NCI-H1092 treated with DMSO at 0.1 percent for 48 hours (cell line): ENCODE measurements around the gene CFAP46.
"Not testable (repeated sequence)": the region's sequence is repeated elsewhere in the genome, so short reads cannot be mapped to it uniquely, and the experiment has no call there.

Experiments
- DNase-seq: peaks from one replicate; lab custom pipeline; 2025; lab: John Stamatoyannopoulos, UW

Gene CFAP46

DNA sequence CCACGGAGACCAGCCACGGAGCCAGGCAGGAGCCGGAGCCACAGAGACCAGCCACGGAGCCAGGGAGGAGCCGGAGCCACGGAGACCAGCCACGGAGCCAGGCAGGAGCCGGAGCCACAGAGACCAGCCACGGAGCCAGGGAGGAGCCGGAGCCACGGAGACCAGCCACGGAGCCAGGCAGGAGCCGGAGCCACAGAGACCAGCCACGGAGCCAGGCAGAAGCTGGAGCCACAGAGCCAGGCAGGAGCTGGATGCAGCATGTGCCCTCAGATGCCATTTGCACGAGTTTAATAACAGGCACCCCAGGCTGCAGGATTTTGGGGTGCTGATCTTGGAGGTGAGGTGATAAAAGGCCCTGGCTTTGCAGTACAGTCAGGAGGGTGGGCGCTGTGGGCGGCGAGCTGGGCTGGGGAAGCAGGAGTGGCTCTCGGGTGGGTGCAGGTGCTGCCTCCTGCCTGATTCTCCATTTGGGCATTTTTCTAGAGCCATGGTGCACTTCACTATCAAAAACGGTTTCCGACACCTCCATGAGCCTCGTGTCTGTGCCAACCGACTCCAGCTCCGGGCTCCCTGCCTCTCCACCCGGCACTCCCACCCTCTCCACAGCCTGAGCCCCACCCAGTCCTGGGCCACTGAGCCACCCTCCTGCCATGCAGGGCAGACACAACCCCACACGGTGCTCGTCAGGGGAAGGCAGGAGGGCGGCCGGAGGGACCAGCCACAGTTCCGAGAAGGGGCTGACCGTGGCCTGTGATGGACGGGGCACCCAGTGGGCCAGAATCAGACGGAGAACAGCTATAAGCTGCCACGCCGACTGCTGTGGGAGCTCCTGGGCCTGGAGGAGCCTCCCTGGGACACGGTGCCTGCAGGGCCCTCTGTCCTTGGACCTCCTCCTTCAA, 115.6 kb downstream of the CFAP46 start:
- no peak for DNase-seq

DNA sequence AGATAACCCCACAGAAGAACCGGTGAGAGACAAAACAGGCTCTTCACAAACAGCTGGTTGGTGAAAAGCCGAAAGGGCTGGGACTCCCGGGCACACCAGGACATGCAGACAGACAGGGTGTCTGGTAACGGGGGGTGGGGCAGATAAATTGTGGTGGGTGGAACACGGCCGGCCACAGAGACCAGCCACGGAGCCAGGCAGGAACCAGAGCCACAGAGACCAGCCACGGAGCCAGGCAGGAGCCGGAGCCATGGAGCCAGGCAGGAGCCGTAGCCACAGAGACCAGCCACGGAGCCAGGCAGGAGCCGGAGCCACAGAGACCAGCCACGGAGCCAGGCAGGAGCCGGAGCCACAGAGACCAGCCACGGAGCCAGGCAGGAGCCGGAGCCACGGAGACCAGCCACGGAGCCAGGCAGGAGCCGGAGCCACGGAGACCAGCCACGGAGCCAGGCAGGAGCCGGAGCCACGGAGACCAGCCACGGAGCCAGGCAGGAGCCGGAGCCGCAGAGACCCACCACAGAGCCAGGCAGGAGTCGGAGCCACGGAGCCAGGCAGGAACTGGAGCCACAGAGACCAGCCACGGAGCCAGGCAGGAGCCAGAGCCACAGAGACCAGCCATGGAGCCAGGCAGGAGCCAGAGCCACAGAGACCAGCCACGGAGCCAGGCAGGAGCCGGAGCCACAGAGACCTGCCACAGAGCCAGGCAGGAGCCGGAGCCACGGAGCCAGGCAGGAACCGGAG, 116.4 kb downstream of the CFAP46 start:
- not testable (repeated sequence) for DNase-seq

DNA sequence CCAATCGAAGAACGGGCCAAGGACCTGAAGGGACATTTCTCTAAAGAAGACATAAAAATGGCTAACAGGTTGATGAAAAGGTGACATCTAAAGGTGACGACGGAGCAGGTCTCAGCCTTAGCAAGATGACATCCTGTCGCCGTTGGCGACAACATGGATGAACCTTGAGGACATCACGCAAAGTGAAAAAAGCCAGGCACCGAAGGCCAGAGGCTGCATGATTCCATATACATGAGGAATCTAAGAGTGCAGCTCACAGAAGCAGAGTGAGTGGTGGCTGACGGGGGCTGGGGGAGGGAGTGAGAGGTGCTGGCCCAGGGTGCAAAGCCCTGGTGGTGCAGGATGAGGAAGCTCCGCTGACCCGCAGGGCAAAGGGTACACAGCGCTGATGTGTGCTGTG, 122.3 kb downstream of the CFAP46 start:
- DNase-seq = no peak

DNA sequence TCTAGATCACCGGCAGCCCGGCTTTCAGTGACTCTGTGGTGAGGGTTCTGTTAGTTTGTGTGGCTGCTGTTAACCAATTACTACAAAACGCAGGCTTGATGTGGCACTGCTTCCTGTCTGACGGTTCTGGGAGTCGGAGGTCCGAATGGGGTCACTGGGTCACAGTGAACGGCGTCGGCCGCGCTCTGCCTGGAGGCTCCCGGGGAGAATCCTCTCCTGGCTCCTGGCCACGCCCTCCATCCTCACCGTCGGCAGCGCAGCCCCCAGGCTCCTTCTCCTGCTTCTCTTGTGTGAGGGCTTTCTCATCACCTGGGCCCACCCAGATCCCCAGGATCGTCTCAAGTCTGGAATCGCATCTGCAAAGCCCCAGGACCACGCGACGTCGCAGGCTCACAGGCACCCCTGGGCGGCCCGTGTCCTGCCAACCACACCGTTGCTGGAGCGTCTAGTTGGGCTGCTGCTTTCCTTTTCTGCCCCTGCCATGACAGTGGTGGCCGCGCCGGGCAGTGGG, 124.6 kb downstream of the CFAP46 start:
- no peak for DNase-seq

DNA sequence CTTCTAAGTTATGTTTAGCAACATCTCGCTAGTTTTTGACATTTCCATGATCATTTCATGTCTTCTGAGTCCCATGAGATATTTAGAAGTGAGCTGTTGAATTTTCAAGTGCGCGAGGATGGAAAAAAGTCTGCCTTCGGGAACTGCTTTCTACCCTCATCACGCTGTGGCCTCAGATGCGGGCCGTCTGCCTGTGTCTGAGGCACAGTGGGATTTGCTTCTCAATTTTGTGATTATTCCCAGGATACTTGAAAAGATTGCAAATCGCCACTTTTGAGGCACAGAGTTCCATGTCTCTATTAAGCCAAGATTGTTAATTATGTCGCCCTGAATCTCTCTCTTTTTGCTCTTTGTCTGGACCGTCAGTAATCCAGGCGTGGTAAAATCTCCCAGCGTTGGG, 125.7 kb downstream of the CFAP46 start:
- DNase-seq = no peak

DNA sequence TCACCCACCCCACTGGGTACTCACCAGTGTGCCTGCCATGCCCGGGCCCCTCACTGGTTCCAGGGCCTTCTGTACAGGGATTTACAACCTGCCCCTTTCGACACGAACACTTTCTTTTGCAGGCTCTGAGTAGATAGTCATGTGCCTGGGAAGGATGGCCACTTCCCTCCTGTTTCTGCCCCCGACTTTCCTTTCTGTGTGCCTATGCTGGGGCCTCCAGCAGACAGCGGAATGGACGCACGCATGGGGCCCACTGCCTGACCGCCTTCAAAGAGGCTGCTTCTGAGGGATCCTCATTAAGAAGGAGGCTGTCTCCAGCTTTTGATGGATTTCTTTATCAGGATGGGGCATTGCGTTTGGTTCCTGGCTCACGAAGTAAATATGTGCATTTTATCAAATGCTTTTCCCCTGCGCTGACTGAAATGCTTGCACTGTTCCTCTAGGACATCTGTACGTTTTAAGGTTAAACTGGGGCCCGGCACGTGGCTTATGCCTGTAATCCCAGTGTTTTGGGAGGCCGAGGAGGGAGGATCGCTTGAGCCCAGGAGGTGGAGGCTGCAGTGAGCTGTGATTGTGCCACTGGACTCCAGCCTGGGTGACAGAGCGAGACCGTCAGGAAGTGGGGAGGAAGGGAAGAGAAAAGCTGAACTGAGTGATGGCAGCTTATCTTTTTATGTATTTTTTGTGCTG, 127.1 kb downstream of the CFAP46 start:
- no peak for DNase-seq

DNA sequence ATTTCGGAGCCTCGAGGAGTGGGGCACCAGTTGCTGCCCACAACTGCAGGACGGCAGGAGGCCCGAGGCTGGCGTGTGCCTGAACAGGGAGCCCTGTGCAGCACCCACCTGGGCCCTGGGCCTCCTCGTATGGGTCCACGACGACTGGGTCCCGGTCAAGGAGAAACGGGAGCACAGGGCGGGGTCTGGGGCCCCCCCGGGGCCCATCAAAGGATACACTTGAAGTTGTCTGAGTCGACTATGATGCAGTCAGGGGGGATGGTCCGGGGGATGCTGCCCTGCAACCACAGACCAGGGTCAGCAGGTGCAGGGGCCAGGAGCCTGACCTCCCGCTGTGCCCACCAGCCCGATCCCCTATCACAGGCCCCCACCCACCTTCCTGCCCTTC, 127.9 kb downstream of the CFAP46 start:
- DNase-seq = no peak

DNA sequence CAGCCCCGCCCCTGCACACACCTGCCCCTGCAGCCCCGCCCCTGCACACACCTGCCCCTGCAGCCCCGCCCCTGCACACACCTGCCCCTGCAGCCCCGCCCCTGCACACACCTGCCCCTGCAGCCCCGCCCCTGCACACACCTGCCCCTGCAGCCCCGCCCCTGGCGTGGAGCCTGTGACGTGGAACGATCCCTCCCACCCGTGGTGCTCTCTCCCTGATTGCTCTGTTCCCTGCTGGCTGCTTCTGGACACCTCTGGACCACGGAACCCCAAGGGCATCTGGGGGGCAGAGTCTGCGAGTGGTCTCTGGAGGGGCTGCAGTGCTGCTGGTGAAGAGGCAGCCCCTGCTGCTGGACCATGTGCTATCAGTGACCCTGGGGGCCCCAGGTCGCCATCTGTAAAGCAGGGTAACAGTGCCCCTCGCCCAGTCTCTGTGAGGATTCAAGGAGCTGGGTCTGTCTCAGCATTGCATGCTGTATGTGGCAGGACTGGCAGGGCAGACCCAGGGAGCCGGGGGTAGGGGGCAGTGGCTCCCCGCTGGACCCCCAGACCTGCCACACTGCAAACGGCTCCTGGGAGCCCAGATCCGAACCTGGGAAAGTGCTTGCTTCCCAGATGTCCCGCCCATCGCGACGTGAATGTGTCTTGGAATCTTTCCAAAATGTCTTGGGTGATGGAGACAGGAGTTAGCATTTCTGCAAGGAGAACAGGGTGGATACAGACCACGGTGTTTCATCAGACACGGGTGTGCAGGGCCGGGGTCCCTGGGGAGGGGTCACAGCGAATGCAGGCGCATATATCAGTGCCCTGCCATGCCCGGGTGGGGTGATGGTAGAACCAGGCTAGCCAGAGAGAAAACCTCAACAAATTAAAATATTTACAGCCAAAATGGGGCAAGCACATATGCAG, 128.6 kb downstream of the CFAP46 start:
- DNase-seq = no peak

DNA sequence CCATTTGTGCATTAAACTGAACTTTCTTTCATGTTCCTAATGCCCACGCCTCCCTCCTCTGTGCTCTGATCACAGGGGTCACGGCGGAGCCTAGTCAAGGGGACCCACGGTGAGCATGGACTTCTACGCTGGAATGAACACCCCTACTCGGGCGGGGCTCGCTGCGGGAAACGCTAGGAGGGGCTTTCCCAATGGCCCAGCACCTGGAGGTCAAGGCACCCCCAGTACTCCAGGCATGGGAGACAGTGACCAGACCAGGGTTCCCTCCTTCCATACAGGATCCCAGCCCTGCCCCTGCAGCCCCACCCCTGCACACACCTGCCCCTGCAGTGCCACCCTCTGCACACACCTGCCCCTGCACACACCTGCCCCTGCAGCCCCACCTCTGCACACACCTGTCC, 129.4 kb downstream of the CFAP46 start:
- DNase-seq = no peak

DNA sequence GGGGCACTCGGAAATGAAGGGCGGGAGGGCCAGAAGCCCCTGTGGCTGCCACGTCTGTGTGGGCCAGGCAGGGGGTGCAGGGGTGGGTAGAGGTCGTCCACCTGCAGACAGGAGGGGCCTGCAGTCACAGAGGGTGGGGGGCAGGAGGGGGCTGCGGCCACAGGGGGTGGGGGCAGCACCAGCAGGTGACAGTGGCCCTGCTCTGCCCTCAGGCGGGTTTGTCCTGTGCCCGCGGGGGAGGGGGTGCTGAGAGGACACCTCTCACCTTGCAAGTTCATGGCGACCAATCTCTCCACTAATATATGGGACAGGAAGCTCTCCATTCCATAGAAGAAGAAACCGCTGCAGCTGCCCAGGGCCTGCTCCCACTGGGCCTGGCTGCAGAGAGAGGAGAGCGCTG, 129.8 kb downstream of the CFAP46 start:
- no peak for DNase-seq

DNA sequence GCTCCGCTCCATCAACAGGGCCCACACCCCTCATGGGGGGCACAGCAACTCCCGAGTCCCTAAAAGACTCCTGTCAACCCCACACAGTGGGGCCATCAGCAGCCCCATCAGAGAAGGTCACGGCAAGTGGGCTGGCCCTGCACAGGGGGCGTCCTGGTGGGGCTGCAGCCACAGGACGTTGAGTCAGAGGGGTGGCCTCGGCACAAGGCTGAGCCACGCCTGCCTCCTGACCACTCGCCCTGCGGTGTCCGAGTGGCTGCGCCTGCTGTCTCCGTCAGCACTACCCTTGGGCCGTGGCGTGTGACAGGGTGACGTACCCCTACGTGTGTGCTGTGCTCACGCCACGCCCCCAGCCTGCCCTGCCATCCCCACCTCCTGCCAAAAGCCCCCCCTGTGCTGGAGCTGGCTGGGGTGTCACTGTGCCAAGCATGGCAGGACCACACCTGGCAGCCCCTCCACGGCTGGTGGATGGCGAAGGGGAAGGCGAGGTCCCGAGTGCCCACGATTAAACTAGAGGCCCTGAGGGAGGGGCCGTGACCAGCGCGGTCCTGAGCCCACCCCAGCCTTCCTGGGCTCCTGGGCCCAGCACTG, 130.4 kb downstream of the CFAP46 start:
- DNase-seq = no peak

DNA sequence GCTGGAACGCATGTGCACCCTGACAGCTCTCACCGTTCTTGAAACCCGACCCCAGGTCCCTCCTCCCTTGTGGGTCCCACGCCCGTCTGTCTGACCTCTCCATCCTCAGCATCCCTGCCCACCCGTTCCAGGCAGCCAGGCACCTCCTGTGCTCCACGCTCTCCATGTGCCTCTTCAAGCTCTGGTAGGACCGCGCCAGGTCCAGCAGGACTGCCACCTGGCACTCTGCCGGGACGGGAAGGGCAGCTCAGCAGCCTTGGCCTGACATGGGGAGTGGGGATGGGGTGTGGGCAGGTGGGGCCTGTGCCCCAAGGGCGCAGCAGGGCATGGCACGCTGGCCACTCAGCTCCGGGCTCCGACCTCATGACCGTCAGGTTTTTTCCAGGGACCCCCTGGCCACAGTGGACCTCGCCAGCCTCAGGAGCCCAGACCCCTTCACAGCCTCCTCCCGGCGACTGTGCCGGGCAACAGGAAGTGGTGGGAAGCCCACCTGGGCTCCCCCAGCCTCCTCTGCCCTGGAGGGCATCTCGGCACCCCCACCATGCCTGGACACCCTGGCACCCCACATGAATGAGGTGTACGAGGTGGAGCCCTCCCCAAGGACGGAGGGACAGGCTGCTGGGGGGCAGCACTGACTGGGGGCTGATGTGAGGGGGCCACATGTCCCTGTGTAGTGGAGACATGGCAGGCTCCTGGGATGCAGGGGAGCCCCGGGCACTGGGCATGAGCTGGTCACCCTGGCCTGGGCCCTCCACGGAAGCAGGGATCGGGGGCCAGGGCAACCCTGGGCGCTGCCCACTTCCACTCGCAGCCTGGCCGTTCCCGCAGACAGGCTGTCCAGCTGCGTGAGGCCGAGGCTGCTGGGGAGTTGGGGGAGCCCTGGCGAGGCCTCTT, 131.3 kb downstream of the CFAP46 start:
- no peak for DNase-seq

DNA sequence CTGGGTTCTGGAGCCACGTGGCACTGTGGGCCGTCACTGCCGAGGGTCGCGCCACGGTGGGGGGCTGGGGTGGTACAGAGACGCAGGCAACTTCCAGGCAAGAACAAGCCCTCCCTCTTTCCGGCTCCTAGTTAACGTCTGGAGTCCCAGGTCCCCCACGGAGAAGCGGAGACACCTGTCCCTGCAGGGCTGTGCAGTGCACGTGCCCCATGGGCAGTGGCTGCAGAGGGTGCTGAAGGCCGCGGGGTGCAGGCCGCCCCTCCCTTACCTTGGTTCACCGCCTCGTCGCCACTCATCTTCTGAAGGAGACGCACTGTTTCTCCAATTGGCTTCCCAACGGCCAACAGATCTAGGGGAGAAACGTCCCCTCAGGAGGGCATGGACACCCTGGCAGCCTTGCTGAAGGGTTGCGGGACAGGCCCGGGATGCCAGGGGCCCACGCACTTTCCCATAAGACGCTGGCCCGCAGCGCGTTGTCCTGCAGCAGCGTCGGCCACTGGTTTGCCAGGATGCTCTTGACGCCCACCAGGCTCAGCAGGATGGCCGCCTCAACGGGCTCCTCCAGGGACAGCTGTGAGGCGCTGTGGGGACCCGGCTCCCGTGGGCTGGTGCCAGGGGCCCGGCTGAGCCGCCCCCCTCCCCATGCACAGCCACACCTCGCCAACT, 132.1 kb downstream of the CFAP46 start:
- DNase-seq = no peak

DNA sequence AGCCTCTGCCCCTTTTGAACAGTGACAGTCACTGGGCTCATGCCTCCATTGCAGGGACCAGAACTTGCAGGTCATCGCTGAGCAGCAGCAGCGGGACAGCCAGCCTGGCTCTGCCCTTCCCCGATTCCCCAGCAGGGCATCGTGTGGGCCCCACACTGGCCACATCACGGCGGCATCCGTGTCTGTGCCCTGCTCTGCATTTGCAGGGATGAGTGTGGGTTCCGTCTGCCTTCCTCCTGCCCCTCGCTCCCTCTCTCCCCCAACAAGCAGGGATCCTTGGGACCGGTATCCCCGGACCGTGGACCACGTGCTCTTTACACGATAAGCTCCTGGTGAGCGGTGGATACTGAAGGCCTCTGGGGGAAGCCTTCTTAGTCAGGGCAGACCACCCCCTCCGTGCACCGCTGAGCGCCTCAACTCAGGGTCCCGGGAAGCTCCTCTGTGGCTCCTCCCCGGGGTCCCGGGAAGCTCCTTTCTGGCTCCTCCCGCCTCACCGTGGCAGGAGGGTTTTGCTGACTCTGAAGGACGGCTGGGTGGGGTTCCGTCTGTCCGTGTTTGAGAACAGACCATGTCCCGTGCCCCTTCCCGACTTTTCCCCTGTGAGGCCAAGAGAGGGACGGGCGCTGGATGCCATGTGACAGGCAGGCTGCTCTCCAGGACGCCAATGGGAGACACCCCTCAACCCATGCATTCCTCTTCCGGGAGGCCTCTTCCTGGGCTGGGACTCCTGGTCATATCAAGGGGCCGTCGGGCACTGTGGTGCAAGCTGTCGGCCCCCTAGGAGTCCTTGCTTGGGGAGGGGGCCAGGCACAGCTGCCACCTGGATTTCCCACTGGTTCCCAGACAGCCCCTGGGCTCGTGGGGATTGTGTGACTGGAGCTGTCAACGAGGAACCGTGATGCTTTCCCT, 132.9 kb downstream of the CFAP46 start:
- DNase-seq = no peak

DNA sequence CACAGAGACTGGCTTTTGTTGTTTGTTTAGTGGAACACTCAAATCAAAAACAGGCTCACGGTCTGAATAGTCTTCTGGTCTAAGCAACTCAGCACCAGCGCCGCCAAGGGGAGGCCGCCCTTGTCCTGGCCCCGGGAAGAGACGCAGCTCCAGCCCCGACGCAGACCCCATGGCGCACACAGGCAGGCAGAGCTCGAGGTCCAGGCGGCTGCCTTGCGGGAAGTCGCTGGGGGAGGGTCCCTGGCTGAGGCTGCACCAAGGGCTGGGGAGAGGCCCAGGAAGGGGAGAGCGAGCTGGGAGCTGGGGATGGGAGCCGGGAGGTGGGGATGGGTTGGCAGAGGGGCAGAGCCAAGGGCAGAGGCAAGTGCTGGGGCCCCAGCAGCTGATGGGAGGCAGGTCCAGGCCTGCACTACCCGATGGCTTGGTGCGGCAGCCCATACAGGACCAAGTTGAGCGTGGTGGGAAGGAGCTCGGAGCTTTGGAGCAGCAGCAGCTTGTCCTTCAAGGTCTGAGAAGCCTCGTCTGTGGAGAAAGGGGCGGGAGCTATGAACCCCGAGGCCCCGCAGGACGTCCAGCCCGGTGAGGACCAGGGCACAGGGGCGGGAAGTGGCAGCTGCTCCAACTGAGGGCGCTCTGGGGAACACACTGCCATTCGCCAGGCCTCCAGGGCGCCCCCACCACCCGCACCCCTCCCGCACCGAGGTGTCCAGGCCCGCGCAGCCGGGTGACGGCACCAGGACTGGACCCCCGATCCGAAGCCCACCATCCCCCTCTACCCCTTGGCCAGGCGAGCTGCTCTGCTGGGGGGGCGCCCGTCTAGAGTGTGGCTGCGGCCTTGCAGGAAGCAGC, 133.8 kb downstream of the CFAP46 start:
- DNase-seq = no peak

DNA sequence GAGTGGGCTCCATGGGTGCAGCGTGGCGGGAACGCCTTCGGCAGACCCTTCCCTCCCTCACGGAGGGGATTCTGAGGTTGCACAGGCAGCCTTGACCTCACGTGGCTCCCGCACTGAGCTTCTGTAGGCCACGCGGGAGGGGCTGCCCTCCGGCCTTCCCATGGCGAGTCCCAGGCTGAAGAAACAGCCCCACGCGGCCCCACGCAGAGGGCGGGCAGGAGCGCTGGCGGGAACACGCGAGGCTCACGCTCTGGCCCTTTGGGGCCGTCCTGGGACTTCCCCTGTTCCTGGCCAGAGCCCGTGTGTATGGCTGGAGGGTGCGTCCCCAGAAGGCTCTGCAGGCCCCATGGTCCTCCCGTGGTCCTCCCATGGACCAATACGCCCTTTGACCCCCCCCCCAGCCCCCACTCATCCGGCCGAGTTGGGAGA, 134.7 kb downstream of the CFAP46 start:
- DNase-seq = no peak

DNA sequence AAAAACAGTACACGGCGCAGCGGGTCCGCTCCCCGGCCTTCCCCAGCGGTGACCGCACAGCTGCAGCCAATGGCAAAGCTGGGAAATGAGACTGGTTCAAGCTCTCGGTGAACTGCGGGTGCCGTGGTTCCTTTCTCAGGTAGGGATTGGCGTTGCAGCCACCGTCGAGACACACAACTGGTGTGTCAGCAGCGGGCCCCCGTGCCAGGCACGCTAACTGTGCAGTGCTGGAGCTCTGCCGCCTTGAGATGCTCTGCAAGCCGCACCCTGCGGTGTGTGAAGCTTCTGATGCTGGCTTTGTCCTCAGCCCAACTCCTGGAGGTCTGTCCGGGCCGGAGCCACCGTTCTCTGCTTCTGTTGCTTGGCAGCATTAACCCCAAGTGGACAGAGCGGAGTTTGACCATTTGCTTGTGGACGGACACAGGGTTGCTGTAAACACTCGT, 135.8 kb downstream of the CFAP46 start:
- DNase-seq = no peak
